Activated CD4-positive, alpha-beta memory T cell treated with anti-CD3 and anti-CD28 coated beads for 36 hours (primary cell): ENCODE measurements around the gene SPNS2. TPM values are rescaled to one million over a fixed set of nuclear protein-coding genes. Genes with fewer than 3 reads are reported as not detected.

Source experiments
- CTCF ChIA-PET: fragments of 350-600 bp; sonication (Branson Sonifier 250); formaldehyde crosslinking; loops from one replicate; lab custom pipeline; 2021; ENCODE audit warnings: antibody characterized with exemption, inconsistent platforms; lab: Charles Lee
- POLR2A ChIA-PET: fragments of 350-600 bp; sonication (Branson Sonifier 250); formaldehyde crosslinking; loops from one replicate; lab custom pipeline; 2021; ENCODE audit warnings: antibody characterized with exemption; lab: Charles Lee
- DNase-seq: peaks from one replicate; pipeline ENCODE4 v3.0.0-alpha.2; 2020
- H3K27ac Mint-ChIP-seq: one replicate; pipeline ENCODE4 v1.8.0; 2021; ENCODE audit warnings: mixed read lengths
- H3K27me3 Mint-ChIP-seq: one replicate; pipeline ENCODE4 v1.8.0; 2021; ENCODE audit warnings: mixed read lengths
- H3K36me3 Mint-ChIP-seq: one replicate; pipeline ENCODE4 v1.8.0; 2021; ENCODE audit warnings: mixed read lengths
- H3K4me1 Mint-ChIP-seq: one replicate; pipeline ENCODE4 v1.8.0; 2021; ENCODE audit warnings: low read depth, mixed read lengths
- H3K4me3 Mint-ChIP-seq: one replicate; pipeline ENCODE4 v1.8.0; 2021; ENCODE audit warnings: mild to moderate bottlenecking, mixed read lengths
- H3K9me3 Mint-ChIP-seq: one replicate; pipeline ENCODE4 v1.8.0; 2021; ENCODE audit warnings: mixed read lengths
- intact Hi-C: fragments of 100-400 bp; cut with micrococcal nuclease; formaldehyde crosslinking; loops from one replicate; pipeline ENCODE4 v1.15.1; 2023
- total RNA-seq, 2 experiments: library from RNA; stranded (reverse); gene quantifications; one replicate each; pipeline ENCODE4 v1.2.3, GENCODE V29; 2021

Gene SPNS2
- total RNA-seq, 2 experiments from 2014 or later = 0.15 to 0.24 TPM

DNA sequence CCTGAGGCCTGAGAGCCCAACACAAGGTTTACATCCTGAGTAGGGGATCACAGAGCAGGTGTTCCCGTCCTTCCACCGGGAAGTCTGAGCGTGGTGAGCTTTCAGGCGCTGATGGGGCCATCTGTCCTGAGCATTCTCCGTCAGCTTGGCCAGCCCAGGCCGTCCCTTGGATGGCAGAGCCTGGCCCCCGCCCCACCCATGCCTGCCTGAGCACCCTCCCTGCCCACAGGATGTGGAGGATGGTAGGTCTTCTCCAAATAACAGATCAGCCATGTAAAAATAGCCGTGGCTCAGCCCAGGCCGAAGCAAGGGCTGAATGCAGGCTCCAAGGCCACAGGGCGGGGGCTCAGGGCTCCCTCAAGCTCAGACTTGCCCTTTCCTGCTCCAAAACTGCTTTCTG, 20.2 kb downstream of the SPNS2 start:
- H3K27me3 Mint-ChIP-seq = no peaks in the 10 kb centered on the region
- POLR2A ChIA-PET = no interaction called here
- intact Hi-C loops = no loop called here

DNA sequence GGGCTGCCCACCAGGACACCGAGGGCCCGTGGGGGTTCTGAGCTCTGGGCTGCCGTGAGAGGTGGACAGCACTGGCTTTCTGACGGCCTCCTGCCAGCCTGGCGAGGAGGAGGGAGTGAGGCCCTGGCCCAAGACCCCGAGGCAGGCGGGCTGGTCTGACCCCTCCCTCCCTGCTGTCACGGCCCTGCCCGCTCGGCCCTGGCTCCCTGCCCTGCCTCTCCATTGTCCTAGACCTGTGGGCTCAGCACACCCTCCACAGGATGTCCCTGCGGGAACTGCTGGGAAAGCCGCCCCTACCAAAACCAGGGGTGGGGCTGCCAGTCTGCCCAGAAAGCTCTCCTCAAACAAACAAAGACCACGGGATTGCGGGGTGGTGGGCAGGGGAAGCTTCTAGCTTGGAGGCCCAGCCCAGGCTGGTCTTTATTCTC, 20.7 kb downstream of the SPNS2 start:
- intact Hi-C loops = no loop called here
- H3K4me3 Mint-ChIP-seq = no peak overlapping the region
- CTCF ChIA-PET = interaction anchor here (0.6 kb wide), 1 partner anchor 33 kb away, joined by 3 read pairs; no protein-coding TSS in a partner anchor
- POLR2A ChIA-PET = no interaction called here
- H3K27ac Mint-ChIP-seq = no peak overlapping the region
- DNase-seq = no peak
- no peaks in the 10 kb centered on the region for H3K27me3 Mint-ChIP-seq
- no peaks in the 10 kb centered on the region for H3K4me1 Mint-ChIP-seq
- H3K36me3 Mint-ChIP-seq = no peaks in the 10 kb centered on the region
- H3K9me3 Mint-ChIP-seq = no peaks in the 10 kb centered on the region

More for the DNA sequence above, 20.2 kb downstream of the SPNS2 start:
- no peaks in the 10 kb centered on the region for H3K4me1 Mint-ChIP-seq
- no peak overlapping the region for H3K27ac Mint-ChIP-seq
- CTCF ChIA-PET = interaction anchor here (0.6 kb wide), 1 partner anchor 586 kb away, joined by 3 read pairs; no protein-coding TSS in a partner anchor
- no peaks in the 10 kb centered on the region for H3K9me3 Mint-ChIP-seq
- H3K4me3 Mint-ChIP-seq = no peak overlapping the region
- no peak for DNase-seq
- no peaks in the 10 kb centered on the region for H3K36me3 Mint-ChIP-seq

DNA sequence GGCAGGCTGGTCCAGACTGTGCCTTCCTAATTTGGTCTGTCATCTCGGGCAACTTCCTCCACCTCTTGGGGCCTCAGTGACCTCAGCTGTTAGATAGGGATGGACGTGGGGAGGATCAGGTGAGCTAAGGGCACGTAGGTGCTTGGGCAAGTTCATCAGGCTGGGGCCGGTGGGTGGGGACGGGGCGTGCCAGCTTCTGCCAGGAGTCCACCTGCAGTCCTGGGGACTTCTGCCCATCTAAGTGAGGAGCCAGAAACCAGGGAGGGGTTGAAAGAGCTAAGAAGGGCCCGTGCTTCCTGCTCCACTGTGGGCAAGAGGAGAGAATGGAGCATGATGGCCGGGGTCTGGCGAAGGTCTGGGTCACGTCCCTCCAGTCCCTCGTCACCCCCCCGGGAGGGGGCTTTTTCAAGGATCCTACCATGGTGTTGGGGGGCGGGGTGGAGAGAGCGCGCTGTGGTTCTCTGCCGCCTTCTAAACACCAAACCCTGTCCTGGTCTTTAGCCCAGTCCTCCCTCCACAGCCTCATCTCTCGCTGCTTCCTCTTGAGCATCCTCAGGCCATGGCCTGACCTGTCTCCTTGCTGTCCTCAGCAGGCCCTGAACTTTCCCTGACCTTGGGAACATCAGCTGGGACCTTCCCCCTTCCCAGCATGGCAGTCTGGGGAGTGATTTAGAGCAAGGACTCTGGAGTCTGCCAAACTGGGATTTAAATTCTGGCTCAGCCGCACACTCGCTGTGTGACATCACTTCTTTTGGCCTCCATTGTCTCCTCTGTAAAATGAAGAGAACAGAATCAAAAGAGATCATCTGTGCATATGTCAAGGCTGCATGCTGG, 21.6 kb downstream of the SPNS2 start:
- Mint-ChIP-seq H3K9me3 (no peaks in the 10 kb centered on the region), H3K4me3 (no peak overlapping the region), H3K4me1 (no peaks in the 10 kb centered on the region), H3K36me3 (no peaks in the 10 kb centered on the region), H3K27ac (no peak overlapping the region), H3K27me3 (no peaks in the 10 kb centered on the region)
- ChIA-PET CTCF (interaction anchor here (0.6 kb wide), 1 partner anchor 34 kb away, joined by 3 read pairs; no protein-coding TSS in a partner anchor), POLR2A (no interaction called here)
- intact Hi-C loops = no loop called here
- no peak for DNase-seq

DNA sequence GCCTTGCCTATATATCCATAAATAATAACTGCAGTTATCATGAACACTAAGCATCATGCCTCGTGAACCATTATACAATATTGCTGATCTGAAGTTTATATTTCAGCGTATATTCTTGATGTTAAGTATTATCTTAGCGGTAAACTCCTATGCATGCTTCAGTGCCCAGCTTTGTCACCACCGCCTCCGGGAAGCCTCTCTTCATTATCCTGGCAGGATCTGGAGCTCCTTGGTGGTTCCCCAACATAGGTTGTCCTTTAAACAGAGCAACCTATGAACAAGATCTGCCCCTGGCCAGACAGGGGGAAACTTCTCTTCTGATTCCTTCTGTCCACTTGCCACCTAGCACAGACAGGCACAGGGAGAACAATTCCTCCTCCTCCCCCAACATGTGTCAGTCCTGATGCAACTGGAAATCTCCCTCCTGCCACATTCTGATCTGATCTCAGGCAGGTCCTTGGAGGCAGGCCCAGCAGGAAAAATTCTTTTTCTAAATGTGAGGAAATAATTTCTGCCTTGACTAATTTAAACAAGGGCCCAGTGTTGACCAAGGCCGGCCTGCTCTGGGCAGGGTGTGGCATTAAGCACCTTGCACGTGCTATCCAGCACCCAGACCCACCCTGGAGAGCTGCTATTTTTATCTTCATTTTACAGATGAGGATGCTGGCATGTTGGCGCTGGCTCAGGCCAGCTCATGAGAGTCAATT, 22.4 kb downstream of the SPNS2 start:
- Mint-ChIP-seq H3K27ac (no peak overlapping the region), H3K4me1 (no peaks in the 10 kb centered on the region), H3K4me3 (no peak overlapping the region), H3K27me3 (peaks cover 2% of the 10 kb centered on the region), H3K36me3 (no peaks in the 10 kb centered on the region), H3K9me3 (no peaks in the 10 kb centered on the region)
- ChIA-PET CTCF (no interaction called here), POLR2A (no interaction called here)
- intact Hi-C loops = no loop called here
- DNase-seq = no peak

DNA sequence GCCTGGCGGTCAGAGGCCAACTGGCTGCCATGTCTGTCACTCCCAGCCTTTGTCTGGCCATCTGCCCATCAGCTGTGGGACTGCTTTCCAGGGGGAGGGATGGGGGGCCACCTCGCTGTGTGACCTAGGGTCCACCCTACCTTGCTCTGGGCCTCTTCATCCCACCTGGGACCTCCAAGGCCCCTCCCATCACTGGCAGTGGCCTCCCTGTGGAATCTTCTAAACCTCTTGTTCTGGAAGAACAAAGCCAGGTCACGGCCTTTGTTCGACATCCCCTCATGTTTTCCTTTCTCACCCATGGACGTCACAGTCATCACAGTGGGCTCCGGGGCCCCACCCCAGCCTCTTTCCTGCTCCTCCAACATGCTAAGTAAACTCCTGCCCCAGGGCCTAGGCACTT, 24.0 kb downstream of the SPNS2 start:
- no peaks in the 10 kb centered on the region for H3K4me1 Mint-ChIP-seq
- H3K9me3 Mint-ChIP-seq = no peaks in the 10 kb centered on the region
- POLR2A ChIA-PET = no interaction called here
- no peak overlapping the region for H3K4me3 Mint-ChIP-seq
- intact Hi-C loops = no loop called here
- DNase-seq = no peak
- no peaks in the 10 kb centered on the region for H3K36me3 Mint-ChIP-seq
- no peak overlapping the region for H3K27ac Mint-ChIP-seq
- H3K27me3 Mint-ChIP-seq = peaks cover 2% of the 10 kb centered on the region
- CTCF ChIA-PET = no interaction called here

DNA sequence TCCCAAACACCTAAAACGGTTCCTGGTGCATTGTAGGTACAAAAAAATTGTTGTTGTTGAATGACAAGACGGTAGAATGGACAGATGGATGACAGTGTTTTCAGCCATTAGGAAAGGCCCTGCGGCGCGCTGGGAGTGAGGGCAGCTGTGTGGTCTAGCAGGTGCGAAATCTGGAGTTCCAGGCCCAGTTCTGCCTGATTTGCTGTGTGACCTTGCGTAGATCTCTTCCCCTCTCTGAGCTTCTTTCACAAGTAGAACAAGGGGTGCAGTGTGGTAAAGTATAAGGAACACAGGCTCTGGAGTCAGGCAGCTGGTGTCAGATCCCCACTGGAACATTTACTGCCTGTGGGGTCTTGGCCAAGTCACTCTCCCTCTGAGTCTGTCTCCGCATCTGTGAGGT, 25.3 kb downstream of the SPNS2 start:
- no peaks in the 10 kb centered on the region for H3K36me3 Mint-ChIP-seq
- no peak for DNase-seq
- CTCF ChIA-PET = no interaction called here
- H3K4me3 Mint-ChIP-seq = no peak overlapping the region
- intact Hi-C loops = no loop called here
- POLR2A ChIA-PET = no interaction called here
- no peaks in the 10 kb centered on the region for H3K9me3 Mint-ChIP-seq
- H3K27ac Mint-ChIP-seq = no peak overlapping the region
- no peaks in the 10 kb centered on the region for H3K4me1 Mint-ChIP-seq
- peaks cover 2% of the 10 kb centered on the region for H3K27me3 Mint-ChIP-seq

DNA sequence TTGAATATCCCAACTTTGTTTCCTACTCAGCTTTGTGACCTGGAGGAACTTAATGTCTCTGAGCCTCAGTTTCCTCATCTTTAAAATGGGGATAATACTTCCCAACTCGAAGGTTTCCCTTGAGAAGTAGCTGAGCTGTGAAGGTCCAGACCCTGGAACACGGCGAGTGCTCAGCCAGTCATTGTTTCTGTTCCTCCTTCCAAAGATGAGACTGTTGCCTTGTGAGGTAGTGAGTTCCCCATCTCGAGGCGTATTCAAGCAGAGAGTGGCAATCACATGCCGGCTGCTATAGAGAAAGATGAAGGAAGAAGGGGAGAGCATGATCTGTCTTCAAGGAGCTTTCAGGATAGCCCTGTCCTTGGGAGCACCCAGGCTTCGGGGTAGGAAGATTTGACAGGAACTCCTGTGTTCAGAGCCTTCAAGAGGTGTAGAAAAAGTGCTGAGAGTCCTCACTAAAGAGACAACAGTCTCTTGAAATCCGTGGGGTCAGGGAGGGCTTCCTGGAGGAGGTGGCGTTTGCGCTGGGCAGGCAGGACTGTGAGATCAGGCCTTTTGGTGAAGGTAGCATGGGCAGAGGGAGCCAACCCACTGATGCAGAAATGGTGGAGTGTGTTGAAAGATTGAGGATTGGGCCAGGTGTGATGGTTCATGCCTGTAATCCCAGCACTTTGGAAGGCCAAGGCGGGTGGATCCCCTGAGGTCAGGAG, 27.2 kb downstream of the SPNS2 start:
- no peak for DNase-seq
- peaks cover 2% of the 10 kb centered on the region for H3K27me3 Mint-ChIP-seq
- no peaks in the 10 kb centered on the region for H3K4me1 Mint-ChIP-seq
- intact Hi-C loops = no loop called here
- H3K9me3 Mint-ChIP-seq = no peaks in the 10 kb centered on the region
- CTCF ChIA-PET = interaction anchor here (0.6 to 2.0 kb wide), 2 partner anchors 105 to 1947 kb away, joined by 3 to 7 read pairs; no protein-coding TSS in a partner anchor
- H3K36me3 Mint-ChIP-seq = no peaks in the 10 kb centered on the region
- H3K27ac Mint-ChIP-seq = no peak overlapping the region
- POLR2A ChIA-PET = no interaction called here
- H3K4me3 Mint-ChIP-seq = no peak overlapping the region

DNA sequence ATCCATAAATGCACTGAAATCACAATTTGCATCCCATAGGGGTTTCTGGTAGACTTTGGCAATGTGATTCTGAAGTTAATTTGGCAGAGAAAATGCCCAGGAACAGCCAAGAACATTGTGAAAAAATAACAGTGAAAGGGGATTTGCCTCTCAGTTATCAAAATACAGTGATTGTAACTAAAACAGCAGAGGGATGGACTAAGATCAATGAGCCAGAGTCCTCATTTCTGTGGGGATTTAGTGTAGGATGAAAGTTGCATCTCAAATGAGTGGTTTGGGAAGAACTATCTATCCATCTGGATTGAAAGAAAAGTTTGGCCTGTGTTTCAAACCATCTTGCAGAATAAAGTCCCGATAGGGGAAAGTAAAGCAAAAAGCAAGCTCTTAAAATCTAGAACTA, 28.5 kb downstream of the SPNS2 start:
- Mint-ChIP-seq H3K4me3 (no peak overlapping the region), H3K27ac (no peak overlapping the region), H3K9me3 (no peaks in the 10 kb centered on the region), H3K27me3 (peaks cover 4% of the 10 kb centered on the region), H3K4me1 (no peaks in the 10 kb centered on the region), H3K36me3 (no peaks in the 10 kb centered on the region)
- intact Hi-C loops = no loop called here
- CTCF ChIA-PET = interaction anchor here (2.0 kb wide), 1 partner anchor 106 kb away, joined by 7 read pairs; no protein-coding TSS in a partner anchor
- DNase-seq = no peak
- POLR2A ChIA-PET = no interaction called here

DNA sequence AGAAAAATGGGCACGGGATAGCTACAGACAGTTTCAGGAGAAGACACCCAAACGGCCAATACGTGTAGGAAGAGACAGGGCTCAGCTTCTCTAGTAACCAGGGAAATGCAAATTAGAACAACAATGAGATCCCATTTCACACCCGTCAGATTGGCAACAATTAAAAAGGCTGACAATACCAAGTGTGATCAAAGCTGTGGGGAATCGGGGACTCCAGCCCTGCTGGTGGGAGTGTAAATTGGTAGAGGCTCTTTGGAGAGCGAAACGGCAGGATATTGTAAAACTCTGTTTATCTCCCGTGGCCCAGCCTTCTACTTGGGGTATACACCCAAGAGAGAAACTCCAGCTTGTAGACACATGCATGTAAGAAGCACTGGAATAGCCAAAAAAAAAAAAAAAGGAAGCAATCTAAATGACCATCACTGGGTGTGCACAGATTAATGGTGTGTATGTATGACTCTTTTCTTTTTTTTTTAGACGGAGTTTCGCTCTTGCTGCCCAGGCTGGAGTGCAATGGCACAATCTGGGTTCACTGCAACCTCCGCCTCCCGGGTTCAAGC, 29.0 kb downstream of the SPNS2 start:
- H3K4me1 Mint-ChIP-seq = no peaks in the 10 kb centered on the region
- no peak overlapping the region for H3K27ac Mint-ChIP-seq
- no peak for DNase-seq
- H3K9me3 Mint-ChIP-seq = no peaks in the 10 kb centered on the region
- POLR2A ChIA-PET = no interaction called here
- H3K27me3 Mint-ChIP-seq = peaks cover 4% of the 10 kb centered on the region
- no peak overlapping the region for H3K4me3 Mint-ChIP-seq
- CTCF ChIA-PET = interaction anchor here (2.0 kb wide), 1 partner anchor 107 kb away, joined by 7 read pairs; no protein-coding TSS in a partner anchor
- H3K36me3 Mint-ChIP-seq = no peaks in the 10 kb centered on the region
- intact Hi-C loops = no loop called here

DNA sequence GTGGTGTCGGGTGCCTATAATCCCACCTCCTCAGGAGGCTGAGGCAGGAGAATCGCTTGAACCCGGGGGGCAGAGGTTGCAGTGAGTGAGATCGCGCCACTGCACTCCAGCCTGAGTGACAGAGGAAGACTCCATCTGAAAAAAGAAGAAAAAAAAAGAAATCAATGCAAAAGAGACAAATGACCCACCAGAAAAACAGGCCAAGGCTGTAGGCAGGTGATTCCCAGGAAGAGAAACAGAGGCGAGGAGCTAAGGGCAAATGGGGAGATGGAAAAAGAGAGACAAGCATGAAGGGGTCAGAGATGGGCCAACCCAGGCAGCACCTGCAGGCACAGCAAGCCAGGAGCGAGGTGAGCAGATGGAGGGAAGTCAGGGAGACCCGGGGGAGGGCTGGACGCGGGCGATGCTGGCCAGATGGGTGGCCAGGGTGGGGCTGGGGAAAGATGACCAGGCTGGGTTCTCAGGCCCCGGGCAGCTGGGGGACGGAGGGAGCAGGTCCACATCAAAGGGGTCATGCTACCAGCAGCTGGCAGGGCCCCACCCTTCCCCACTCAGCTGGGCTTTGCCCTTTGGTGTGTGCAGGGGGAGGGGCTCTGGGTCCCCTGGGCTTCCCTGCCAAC, 31.0 kb downstream of the SPNS2 start:
- DNase-seq = no peak
- Mint-ChIP-seq H3K4me3 (no peak overlapping the region), H3K4me1 (no peaks in the 10 kb centered on the region), H3K36me3 (no peaks in the 10 kb centered on the region), H3K27me3 (peaks cover 7% of the 10 kb centered on the region), H3K9me3 (no peaks in the 10 kb centered on the region), H3K27ac (no peak overlapping the region)
- intact Hi-C loops = no loop called here
- ChIA-PET POLR2A (no interaction called here), CTCF (no interaction called here)

DNA sequence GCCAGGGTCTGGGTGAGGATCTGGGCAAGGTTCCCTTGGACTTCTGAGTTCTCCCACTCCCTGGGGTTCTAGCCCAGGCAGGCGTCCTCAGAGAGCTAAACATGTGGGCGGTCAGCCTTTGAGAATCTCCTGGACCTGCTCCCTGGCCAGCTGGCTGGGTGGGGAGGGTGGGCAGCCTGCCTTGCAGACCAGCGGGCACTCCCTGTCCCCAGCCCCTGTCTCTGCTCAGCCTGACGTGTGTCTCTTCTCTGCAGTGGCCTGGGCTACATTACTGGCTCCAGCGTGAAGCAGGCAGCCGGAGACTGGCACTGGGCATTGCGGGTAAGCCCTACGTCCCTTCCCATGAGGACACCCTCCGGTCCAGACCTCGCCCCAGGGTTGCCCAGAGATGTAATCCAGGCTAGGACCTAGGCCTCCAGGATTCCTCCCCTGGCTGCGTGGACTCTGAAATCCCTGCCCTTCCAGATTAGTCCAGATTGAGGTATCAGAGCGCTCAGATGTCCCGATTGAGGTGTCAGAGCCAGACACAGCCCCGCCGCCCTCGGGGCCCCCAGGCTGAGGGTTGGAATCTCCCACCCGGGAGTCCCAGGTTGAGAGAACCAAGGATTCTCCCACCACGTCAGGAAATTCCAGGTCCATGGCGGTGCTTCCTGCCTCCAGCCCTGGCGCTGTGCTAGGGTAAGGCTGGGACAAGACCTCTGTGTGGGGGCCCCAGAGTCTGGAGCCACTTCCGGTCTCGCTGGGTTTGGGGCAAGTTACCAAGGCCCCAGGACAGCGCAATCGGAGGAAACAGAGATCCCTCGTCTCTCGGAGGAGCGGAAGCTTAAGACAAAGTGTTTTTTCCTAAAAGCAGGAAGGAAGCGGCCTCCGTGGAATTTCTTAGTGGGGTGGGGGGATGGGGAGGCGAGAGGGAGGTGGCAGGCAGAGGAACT, 32.4 kb downstream of the SPNS2 start:
- no peak overlapping the region for H3K4me3 Mint-ChIP-seq
- DNase-seq = no peak
- no peak overlapping the region for H3K27ac Mint-ChIP-seq
- H3K9me3 Mint-ChIP-seq = no peaks in the 10 kb centered on the region
- POLR2A ChIA-PET = no interaction called here
- no peaks in the 10 kb centered on the region for H3K36me3 Mint-ChIP-seq
- H3K27me3 Mint-ChIP-seq = peaks cover 5% of the 10 kb centered on the region
- CTCF ChIA-PET = no interaction called here
- no peaks in the 10 kb centered on the region for H3K4me1 Mint-ChIP-seq
- intact Hi-C loops = no loop called here
